HG02938 (cell line): Measurements from ENCODE around the gene TBC1D22B.
"Not testable (repeated sequence)": the region's sequence is repeated elsewhere in the genome, so short reads cannot be mapped to it uniquely, and the experiment has no call there.

ENCODE experiments used
- ATAC-seq: cut with Tn5 transposase; IDR thresholded peaks from one replicate; pipeline ENCODE4 v1.9.1; 2021; ENCODE audit warnings: mild to moderate bottlenecking, moderate library complexity; ENCODE audit not compliant: unreplicated experiment

TBC1D22B gene

GRCh38 chr6:37303091-37303660 is 45.6 kb downstream of the TBC1D22B start:
- no peak for ATAC-seq

GRCh38 chr6:37303891-37304503 is 46.4 kb downstream of the TBC1D22B start:
- ATAC-seq = no peak

- no peak for ATAC-seq
Observed at GRCh38 chr6:37304766-37305165, 47.2 kb downstream of the TBC1D22B start.

GRCh38 chr6:37305841-37306425 is 48.4 kb downstream of the TBC1D22B start:
- no peak for ATAC-seq

- no peak for ATAC-seq
Observed at GRCh38 chr6:37306624-37307222, 49.2 kb downstream of the TBC1D22B start.

GRCh38 chr6:37307484-37307883 is 49.9 kb downstream of the TBC1D22B start:
- ATAC-seq = not testable (repeated sequence)

- no peak for ATAC-seq
Observed at GRCh38 chr6:37308069-37308815, 50.7 kb downstream of the TBC1D22B start.

GRCh38 chr6:37309046-37309445 is 51.5 kb downstream of the TBC1D22B start:
- no peak for ATAC-seq

- ATAC-seq = no peak
Observed at GRCh38 chr6:37309692-37310091, 52.1 kb downstream of the TBC1D22B start.

- no peak for ATAC-seq
Observed at GRCh38 chr6:37310966-37311365, 53.4 kb downstream of the TBC1D22B start.

- ATAC-seq = no peak
Observed at GRCh38 chr6:37311741-37312473, 54.3 kb downstream of the TBC1D22B start.

GRCh38 chr6:37313723-37314486 is 56.3 kb downstream of the TBC1D22B start:
- ATAC-seq = no peak

- ATAC-seq = no peak
Observed at GRCh38 chr6:37314487-37315156, 57.0 kb downstream of the TBC1D22B start.

- ATAC-seq = no peak
Observed at GRCh38 chr6:37315157-37315515, 57.6 kb downstream of the TBC1D22B start.

GRCh38 chr6:37316071-37316470 is 58.5 kb downstream of the TBC1D22B start:
- ATAC-seq = no peak

GRCh38 chr6:37317312-37318038 is 59.9 kb downstream of the TBC1D22B start:
- ATAC-seq = no peak

- ATAC-seq = no peak
Observed at GRCh38 chr6:37319156-37319555, 61.6 kb downstream of the TBC1D22B start.

- no peak for ATAC-seq
Observed at GRCh38 chr6:37319856-37320480, 62.4 kb downstream of the TBC1D22B start.
